Body of pancreas (tissue), 4 donors: Measurements from ENCODE around the gene OSBPL6. TPM values are rescaled to one million over a fixed set of nuclear protein-coding genes. Genes with fewer than 3 reads are reported as not detected.

ENCODE experiments used
- ATAC-seq: fragments of 150-250 bp; one replicate; pipeline ENCODE4 v1.9.1; 2016
- DNase-seq, 4 donors: peaks; one replicate each; pipeline ENCODE4 v3.0.0-alpha.2; 2019
- H3K27ac ChIP-seq, 4 donors: fragments of 200-600 bp; sonication (generic); 1 replicate in 3 of 4; 2 replicates in 1 of 4; pipeline versions ENCODE4 v1.5.1 to v1.6.1; 2016 to 2019; ENCODE audit warnings: mild to moderate bottlenecking in 1 of 4, mixed read lengths in 1 of 4, moderate library complexity in 1 of 4
- H3K27me3 ChIP-seq, 2 donors: fragments of 200-600 bp; sonication (generic); one replicate each; pipeline ENCODE4 v1.6.0; 2016; ENCODE audit warnings: mild to moderate bottlenecking in 1 of 2
- H3K36me3 ChIP-seq, 2 donors: fragments of 200-600 bp; sonication (generic); replicated peaks in 1 of 2; 2 replicates each; pipeline ENCODE4 v1.5.1; 2016; ENCODE audit warnings: low read depth in 2 of 2; ENCODE audit not compliant: insufficient read depth in 1 of 2
- H3K4me1 ChIP-seq: fragments of 200-600 bp; sonication (generic); one replicate; pipeline ENCODE4 v1.6.0; 2016
- H3K4me3 ChIP-seq, 2 donors: fragments of 200-600 bp; sonication (generic); 1 replicate in 1 of 2; 2 replicates in 1 of 2; pipeline ENCODE4 v1.5.1; 2016 to 2019
- H3K9me3 ChIP-seq, 3 donors: fragments of 200-600 bp; sonication (generic); 1 replicate in 2 of 3; 2 replicates in 1 of 3; pipeline ENCODE4 v1.5.1; 2016
- POLR2A ChIP-seq, 3 donors: fragments of 450-650 bp; IDR thresholded peaks; one replicate each; pipeline ENCODE4 v1.6.1; 2016; ENCODE audit warnings: antibody characterized with exemption in 3 of 3, mild to moderate bottlenecking in 2 of 3
- whole genome bisulfite sequencing, 2 donors: methylation state at CpG; one replicate each; pipeline ENCODE4 v1.1.5; 2017; 5-methylcytosine and 5-hydroxymethylcytosine counted together
- intact Hi-C: fragments of 100-400 bp; cut with DNase I; formaldehyde crosslinking; loops from one replicate; pipeline ENCODE4 v1.15.1; 2023
- total RNA-seq, 2 donors: library from RNA; depleted of rRNA; stranded (reverse); fragments of >200 nt; gene quantifications; one replicate each; pipeline ENCODE4 v1.1.0, GENCODE V29; 2016
- TF ChIP-seq, protein P1 (sequence below), 7 experiments: fragments of 450-650 bp in 4 of 7; fragments of 200-600 bp in 3 of 7; sonication (generic) in 3 of 7; IDR thresholded peaks; one replicate each; pipeline ENCODE4 v1.5.1; 2016 to 2019; ENCODE audit warnings: antibody characterized with exemption in 7 of 7

OSBPL6 gene
- total RNA-seq, 2 donors from 2014 or later, result 0.26 to 2.0 TPM

GRCh38 chr2:178295906-178296305 is 101.6 kb downstream of the OSBPL6 start:
- ATAC-seq, result no peak
- H3K4me3 ChIP-seq, result no peak overlapping the region
- H3K27me3 ChIP-seq, result no peaks in the 10 kb centered on the region
- no peak for DNase-seq
- H3K4me1 ChIP-seq, result no peaks in the 10 kb centered on the region
- H3K27ac ChIP-seq, result no peak overlapping the region
- H3K36me3 ChIP-seq, result no peaks in the 10 kb centered on the region
- no peak for TF ChIP-seq POLR2A (IDR thresholded peaks at IDR 0.05)
- TF ChIP-seq, protein P1, sequence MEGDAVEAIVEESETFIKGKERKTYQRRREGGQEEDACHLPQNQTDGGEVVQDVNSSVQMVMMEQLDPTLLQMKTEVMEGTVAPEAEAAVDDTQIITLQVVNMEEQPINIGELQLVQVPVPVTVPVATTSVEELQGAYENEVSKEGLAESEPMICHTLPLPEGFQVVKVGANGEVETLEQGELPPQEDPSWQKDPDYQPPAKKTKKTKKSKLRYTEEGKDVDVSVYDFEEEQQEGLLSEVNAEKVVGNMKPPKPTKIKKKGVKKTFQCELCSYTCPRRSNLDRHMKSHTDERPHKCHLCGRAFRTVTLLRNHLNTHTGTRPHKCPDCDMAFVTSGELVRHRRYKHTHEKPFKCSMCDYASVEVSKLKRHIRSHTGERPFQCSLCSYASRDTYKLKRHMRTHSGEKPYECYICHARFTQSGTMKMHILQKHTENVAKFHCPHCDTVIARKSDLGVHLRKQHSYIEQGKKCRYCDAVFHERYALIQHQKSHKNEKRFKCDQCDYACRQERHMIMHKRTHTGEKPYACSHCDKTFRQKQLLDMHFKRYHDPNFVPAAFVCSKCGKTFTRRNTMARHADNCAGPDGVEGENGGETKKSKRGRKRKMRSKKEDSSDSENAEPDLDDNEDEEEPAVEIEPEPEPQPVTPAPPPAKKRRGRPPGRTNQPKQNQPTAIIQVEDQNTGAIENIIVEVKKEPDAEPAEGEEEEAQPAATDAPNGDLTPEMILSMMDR (IDR thresholded peaks at IDR 0.05), result no peak
- intact Hi-C loops, result no loop called here
- no peaks in the 10 kb centered on the region for H3K9me3 ChIP-seq
- 92 to 94% methylated on average over 3 of the region's 3 CpGs for WGBS, 2 donors

GRCh38 chr2:178296394-178297090 is 102.2 kb downstream of the OSBPL6 start:
- ATAC-seq (no peak), DNase-seq (peak in 1 of 4 donors; percentile 12)
- H3K27ac ChIP-seq, result no peak overlapping the region
- H3K9me3 ChIP-seq, result no peaks in the 10 kb centered on the region
- intact Hi-C loops, result no loop called here
- H3K4me1 ChIP-seq, result no peaks in the 10 kb centered on the region
- H3K4me3 ChIP-seq, result no peak overlapping the region
- TF ChIP-seq, protein P1 (IDR thresholded peaks at IDR 0.05), result no peak
- TF ChIP-seq POLR2A (IDR thresholded peaks at IDR 0.05), result no peak
- H3K36me3 ChIP-seq, result no peaks in the 10 kb centered on the region
- 66 to 70% methylated on average over 5 of the region's 5 CpGs for WGBS, 2 donors
- H3K27me3 ChIP-seq, result no peaks in the 10 kb centered on the region

- DNase-seq, result no peak
- whole genome bisulfite sequencing, 2 donors, result 88 to 96% methylated on average over 1 of the region's 1 CpG
- no peak for ATAC-seq
- Histone ChIP-seq H3K9me3 (no peaks in the 10 kb centered on the region), H3K27ac (no peak overlapping the region), H3K4me1 (no peaks in the 10 kb centered on the region), H3K4me3 (no peak overlapping the region), H3K36me3 (no peaks in the 10 kb centered on the region), H3K27me3 (no peaks in the 10 kb centered on the region)
- intact Hi-C loops, result no loop called here
- TF ChIP-seq, protein P1 (IDR thresholded peaks at IDR 0.05), result no peak
- TF ChIP-seq POLR2A (IDR thresholded peaks at IDR 0.05), result no peak
Measured at GRCh38 chr2:178297091-178297411, 102.7 kb downstream of the OSBPL6 start.

- Histone ChIP-seq H3K4me3 (no peak overlapping the region), H3K27ac (no peak overlapping the region), H3K27me3 (no peaks in the 10 kb centered on the region), H3K4me1 (no peaks in the 10 kb centered on the region), H3K36me3 (no peaks in the 10 kb centered on the region), H3K9me3 (no peaks in the 10 kb centered on the region)
- TF ChIP-seq, protein P1 (IDR thresholded peaks at IDR 0.05), result no peak
- TF ChIP-seq POLR2A (IDR thresholded peaks at IDR 0.05), result no peak
- no peak for DNase-seq
- no peak for ATAC-seq
- intact Hi-C loops, result no loop called here
Measured at GRCh38 chr2:178298785-178299212, 104.5 kb downstream of the OSBPL6 start.

DNA sequence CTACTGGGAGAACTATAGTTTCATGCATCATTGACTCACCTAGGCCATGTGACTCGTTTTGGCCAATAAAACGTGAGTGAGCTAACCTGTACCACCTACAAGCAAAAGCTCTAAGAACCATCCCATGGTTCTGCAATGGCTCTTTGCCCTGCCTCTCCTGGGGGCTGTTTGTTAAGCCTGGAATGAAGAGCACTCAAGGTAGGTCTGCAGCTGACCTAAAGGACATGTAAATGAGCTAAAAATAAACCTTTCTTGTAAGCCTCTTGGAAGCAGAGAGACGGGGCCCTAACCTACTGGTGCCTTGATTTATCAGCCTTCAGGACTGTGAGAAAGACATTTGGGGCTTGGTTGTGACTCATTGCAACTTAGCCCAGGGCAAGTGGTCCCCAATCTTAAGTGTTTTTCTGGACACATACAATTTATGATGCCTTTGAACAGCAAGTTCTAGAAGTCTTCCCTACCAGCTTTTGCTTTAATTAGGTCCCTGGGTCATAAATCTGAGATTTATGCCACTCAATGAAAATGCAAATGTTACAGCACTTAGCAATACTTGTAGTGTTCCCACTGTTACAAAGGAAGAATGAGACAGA is 107.4 kb downstream of the OSBPL6 start:
- no peaks in the 10 kb centered on the region for H3K36me3 ChIP-seq
- H3K27ac ChIP-seq, result no peak overlapping the region
- no peaks in the 10 kb centered on the region for H3K27me3 ChIP-seq
- no peaks in the 10 kb centered on the region for H3K9me3 ChIP-seq
- TF ChIP-seq POLR2A (IDR thresholded peaks at IDR 0.05), result no peak
- TF ChIP-seq, protein P1 (IDR thresholded peaks at IDR 0.05), result no peak
- intact Hi-C loops, result no loop called here
- DNase-seq (no peak), ATAC-seq (no peak)
- no peak overlapping the region for H3K4me3 ChIP-seq
- H3K4me1 ChIP-seq, result peaks cover 6% of the 10 kb centered on the region
- 75 to 89% methylated on average over 3 of the region's 3 CpGs for WGBS, 2 donors
